ENCODE results near the gene P2RY12.

P2RY12 gene

GRCh38 chr3:151315846-151316245, 68.7 kb downstream of the P2RY12 start:
- ATAC-seq: no peak
- no peak for TF ChIP-seq SNAI2 (CRISPR knock-in tag; IDR thresholded peaks at IDR 0.05)
- no peak for TF ChIP-seq ARNTL (CRISPR knock-in tag; IDR thresholded peaks at IDR 0.05; ENCODE audit: borderline replicate concordance, low read depth)
- TF ChIP-seq TSHZ2 (CRISPR knock-in tag; IDR thresholded peaks at IDR 0.05): no peak
- TF ChIP-seq PPARA (CRISPR knock-in tag; IDR thresholded peaks at IDR 0.05; ENCODE audit: borderline replicate concordance): no peak
- no peak for TF ChIP-seq CSDC2 (CRISPR knock-in tag; IDR thresholded peaks at IDR 0.05)
- no peak for TF ChIP-seq OSR1 (CRISPR knock-in tag; IDR thresholded peaks at IDR 0.05)
- TF ChIP-seq ZFP3 (CRISPR knock-in tag; IDR thresholded peaks at IDR 0.05): no peak
- no peak for TF ChIP-seq ESRRG (CRISPR knock-in tag; IDR thresholded peaks at IDR 0.05)
- TF ChIP-seq PATZ1 (CRISPR knock-in tag; IDR thresholded peaks at IDR 0.05; ENCODE audit: borderline replicate concordance): no peak
- no peak for TF ChIP-seq ISL1 (CRISPR knock-in tag; IDR thresholded peaks at IDR 0.05)
- no peak for TF ChIP-seq TCF4 (CRISPR knock-in tag; IDR thresholded peaks at IDR 0.05; ENCODE audit: borderline replicate concordance)
- TF ChIP-seq CSRNP3 (CRISPR knock-in tag; IDR thresholded peaks at IDR 0.05): no peak

- no peak for ATAC-seq
- TF ChIP-seq RARB (CRISPR knock-in tag; IDR thresholded peaks at IDR 0.05) (no peak), TCF4 (CRISPR knock-in tag; IDR thresholded peaks at IDR 0.05; ENCODE audit: borderline replicate concordance) (no peak), SNAI2 (CRISPR knock-in tag; IDR thresholded peaks at IDR 0.05) (no peak), TSHZ2 (CRISPR knock-in tag; IDR thresholded peaks at IDR 0.05) (no peak), TOX (CRISPR knock-in tag; IDR thresholded peaks at IDR 0.05; ENCODE audit: borderline replicate concordance) (no peak), ZNF70 (CRISPR knock-in tag; IDR thresholded peaks at IDR 0.05) (no peak), ZFP30 (CRISPR knock-in tag; IDR thresholded peaks at IDR 0.05) (no peak), PPARA (CRISPR knock-in tag; IDR thresholded peaks at IDR 0.05; ENCODE audit: borderline replicate concordance) (no peak), ESRRG (CRISPR knock-in tag; IDR thresholded peaks at IDR 0.05) (no peak), CSDC2 (CRISPR knock-in tag; IDR thresholded peaks at IDR 0.05) (no peak)
Measured at GRCh38 chr3:151315136-151315535, 69.4 kb downstream of the P2RY12 start.

GRCh38 chr3:151314593-151314992, 70.0 kb downstream of the P2RY12 start:
- no peak for ATAC-seq
- TF ChIP-seq BACH2 (CRISPR knock-in tag; IDR thresholded peaks at IDR 0.05; ENCODE audit: borderline replicate concordance): no peak
- TF ChIP-seq TSHZ2 (CRISPR knock-in tag; IDR thresholded peaks at IDR 0.05): no peak
- no peak for TF ChIP-seq ZC3H10 (CRISPR knock-in tag; IDR thresholded peaks at IDR 0.05)
- TF ChIP-seq CREB5 (CRISPR knock-in tag; IDR thresholded peaks at IDR 0.05; ENCODE audit: low read depth): no peak
- no peak for TF ChIP-seq POU6F1 (CRISPR knock-in tag; IDR thresholded peaks at IDR 0.05; ENCODE audit: borderline replicate concordance, low read depth)
- no peak for TF ChIP-seq PPARA (CRISPR knock-in tag; IDR thresholded peaks at IDR 0.05; ENCODE audit: borderline replicate concordance)
- TF ChIP-seq ZFP3 (CRISPR knock-in tag; IDR thresholded peaks at IDR 0.05): no peak
- TF ChIP-seq PATZ1 (CRISPR knock-in tag; IDR thresholded peaks at IDR 0.05; ENCODE audit: borderline replicate concordance): no peak
